GM18520 (cell line): ENCODE data around the gene ZNF814.
A peak's percentile ranks its signal among the peaks of the same experiment; 100 is the strongest.
"Not testable (repeated sequence)": the region's sequence is repeated elsewhere in the genome, so short reads cannot be mapped to it uniquely, and the experiment has no call there.

Source experiments
- ATAC-seq: cut with Tn5 transposase; IDR thresholded peaks from one replicate; pipeline ENCODE4 v1.9.1; 2021; ENCODE audit not compliant: unreplicated experiment

ZNF814 gene

DNA sequence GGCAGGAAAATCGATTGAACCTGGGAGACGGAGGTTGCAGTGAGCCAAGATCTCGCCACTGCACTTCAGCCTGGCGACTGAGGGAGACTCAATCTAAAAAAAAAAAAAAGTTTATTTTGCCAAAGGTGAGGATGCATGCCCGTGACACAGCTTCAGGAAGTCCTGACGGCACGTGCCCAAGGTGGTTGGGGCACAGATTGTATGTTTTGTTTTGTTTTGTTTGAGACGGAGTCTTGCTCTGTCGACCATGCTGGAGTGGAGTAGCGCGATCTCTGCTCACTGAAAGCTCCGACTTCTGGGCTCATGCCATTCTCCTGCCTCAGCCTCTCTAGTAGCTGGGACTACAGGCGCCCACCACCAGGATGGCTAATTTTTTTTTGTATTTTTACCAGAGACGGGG is 70.9 kb downstream of the ZNF814 start:
- ATAC-seq, result no peak

DNA sequence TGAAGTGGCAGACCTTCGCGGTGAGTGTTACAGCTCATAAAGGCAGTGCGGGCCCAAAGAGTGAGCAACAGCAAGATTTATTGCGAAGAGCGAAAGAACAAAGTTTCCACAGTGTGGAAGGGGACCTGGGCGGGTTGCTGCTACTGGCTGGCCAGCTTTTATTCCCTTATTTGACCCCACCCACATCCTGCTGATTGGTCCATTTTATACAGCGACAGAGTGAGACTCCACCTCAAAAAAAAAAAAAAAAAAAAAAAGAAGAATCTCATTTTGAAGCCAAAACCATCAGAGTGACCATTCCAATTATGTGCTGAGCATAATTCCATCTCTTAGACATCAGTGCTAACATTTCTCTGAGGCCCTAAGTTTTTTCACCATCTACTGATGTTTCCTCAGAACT is 72.2 kb downstream of the ZNF814 start:
- no peak for ATAC-seq

DNA sequence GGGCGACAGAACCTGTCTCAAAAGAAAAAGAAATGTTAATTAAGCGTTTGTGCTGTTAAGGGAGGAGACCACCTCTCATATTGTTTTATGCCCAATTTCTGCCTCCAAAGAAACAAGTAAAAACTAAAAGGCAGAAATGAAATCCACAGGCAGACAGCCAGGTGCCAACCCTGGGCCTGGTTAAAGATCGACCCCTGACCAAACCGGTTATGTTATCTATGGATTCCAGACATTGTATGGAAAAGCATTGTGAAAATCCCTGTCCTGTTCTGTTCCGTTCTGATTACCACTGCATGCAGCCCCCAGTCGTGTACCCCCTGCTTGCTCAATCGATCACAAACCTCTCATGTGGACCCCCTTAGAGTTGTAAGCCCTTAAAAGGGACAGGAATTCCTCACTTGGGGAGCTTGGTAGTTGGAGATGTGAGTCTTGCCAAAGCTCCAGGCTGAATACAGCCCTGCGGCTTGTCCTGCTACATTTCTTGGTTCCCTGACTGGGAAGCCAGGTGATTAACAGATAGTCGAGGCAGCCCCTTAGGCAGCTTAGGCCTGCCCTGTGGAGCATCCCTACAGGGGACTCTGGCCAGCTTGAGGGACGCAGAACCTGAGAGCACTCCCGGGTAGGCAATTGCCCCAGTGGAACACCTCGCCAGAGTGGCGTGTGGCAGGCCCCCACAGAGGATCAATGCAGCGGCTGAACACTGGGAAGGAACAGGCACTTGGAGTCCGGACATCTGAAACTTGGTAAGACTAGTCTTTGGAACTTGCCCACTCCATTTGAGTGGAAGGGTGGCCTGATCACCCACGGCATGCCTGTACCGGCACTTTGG is 73.4 kb downstream of the ZNF814 start:
- ATAC-seq, result no peak

DNA sequence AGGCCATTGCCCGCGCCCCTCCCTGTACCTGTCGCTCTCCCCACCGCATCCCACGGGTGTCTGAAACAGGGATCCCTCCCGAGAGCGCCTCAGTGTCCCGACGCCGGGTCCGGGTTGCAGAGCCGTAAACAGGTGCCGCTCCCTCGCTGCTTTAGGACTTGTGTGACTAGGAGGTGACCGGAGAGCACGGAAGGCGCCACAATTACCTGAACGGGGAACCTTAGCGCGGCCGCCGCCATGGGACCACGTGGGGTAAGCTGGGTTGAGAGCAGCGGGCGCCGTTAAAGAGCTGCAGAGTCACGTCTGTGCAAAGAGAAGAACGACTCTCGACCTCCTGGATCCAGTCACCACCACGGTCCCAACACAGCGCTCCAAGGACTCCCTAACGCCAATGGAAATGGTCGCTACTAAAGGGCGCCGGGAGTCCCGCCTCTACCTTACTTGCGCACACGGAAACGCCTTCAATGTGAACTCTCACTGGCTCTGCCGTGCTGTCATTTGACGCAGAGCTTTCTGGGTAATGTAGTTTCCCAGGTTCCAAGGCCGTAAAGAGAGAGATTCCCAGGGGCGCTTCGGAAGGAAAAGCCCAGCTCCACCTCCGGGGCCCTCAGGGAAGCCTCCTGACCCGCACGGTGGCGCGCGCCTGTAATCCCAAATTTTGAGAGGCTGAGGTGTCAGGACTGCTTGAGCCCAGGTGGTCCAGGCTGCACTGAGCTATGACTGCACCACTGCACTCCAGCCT is 74.2 kb downstream of the ZNF814 start, which contains the start of gene ZNF552:
TSS of gene ZNF552 (minus strand) at position 409 of the 742 bp plus-strand sequence. CDS start at position 239, 170 bp downstream.
- ATAC-seq, result peak; percentile 70

DNA sequence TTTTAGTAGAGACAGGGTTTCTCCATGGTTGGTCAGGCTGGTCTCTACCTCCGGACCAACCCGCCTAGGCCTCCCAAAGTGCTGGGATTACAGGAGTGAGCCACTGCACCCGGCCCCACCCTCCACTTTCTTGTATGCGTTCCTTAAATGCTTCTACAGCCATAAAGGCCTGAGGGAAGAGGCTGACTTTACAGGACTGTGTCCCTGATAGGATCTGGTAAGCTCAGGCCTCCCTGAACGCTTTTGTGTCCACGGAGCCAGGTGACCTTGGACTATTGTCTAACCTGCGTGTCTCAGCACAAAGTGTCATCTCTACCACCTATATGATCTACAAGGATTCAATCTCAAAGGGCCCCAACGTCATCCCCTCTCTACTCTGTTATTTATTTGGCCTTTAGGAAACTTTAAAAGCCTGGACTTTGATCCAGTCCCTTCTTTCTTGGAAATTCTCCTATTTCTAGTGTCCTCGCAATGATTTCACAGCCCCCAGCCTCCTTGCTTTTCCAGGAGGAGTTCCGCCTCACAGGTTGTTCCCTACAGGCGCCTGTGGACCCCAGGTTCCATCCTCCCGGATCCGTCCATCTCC is 74.8 kb downstream of the ZNF814 start:
- no peak for ATAC-seq

DNA sequence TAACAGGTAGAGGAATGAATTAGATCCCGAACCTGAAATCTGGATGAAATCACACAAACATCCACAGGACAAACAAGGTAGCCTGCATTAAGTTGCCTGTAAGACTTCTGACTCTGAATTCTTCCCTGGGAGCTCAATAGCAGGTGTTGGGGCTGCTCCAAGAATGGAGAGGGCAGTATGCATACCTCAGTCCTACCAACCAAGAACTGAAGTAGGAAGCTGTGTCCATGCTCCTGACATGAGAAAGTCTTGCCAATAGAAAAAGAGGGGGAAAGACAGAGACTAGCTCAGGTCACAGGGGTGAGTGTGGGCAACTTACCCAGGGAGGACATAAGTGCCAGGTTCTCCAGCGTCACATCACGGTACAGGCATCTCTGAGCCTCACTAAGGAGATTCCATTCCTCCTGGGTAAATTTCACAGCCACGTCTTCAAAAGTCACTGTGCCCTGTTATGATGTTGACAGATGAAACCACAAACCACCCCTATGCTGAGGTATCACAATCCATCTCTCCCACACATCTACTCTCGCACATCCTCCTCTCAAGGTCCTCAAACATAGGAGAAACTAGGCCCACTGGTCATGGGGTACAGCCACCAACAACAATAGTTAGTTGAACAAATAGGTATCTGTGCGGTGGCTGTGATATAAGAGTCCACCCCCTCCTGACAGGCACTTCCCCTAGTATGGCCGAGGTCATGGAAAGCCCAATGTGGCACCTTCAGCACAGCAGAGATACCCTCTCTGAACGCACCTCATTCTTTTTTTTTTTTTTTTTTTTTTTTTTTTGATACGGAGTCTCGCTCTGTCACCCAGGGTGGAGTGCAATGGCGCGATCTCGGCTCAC is 75.6 kb downstream of the ZNF814 start:
- not testable (repeated sequence) for ATAC-seq

DNA sequence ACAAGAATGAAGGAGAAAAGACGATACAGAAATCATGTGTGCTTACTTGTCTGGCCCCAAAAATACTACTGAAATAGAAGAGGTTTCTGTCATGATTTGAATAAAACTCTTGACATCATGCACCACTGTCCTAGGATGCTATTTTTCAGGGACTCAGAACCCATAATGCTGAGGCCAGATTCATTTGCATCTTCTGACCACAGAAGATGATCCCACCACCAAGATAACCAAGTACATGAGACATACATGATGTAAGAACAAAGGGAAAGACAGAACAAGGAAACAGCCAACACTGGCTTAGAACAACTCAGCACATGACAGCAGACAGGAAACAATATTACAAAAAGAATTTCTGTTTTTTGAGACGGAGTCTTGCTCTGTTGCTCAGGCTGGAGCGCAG is 76.6 kb downstream of the ZNF814 start:
- no peak for ATAC-seq

DNA sequence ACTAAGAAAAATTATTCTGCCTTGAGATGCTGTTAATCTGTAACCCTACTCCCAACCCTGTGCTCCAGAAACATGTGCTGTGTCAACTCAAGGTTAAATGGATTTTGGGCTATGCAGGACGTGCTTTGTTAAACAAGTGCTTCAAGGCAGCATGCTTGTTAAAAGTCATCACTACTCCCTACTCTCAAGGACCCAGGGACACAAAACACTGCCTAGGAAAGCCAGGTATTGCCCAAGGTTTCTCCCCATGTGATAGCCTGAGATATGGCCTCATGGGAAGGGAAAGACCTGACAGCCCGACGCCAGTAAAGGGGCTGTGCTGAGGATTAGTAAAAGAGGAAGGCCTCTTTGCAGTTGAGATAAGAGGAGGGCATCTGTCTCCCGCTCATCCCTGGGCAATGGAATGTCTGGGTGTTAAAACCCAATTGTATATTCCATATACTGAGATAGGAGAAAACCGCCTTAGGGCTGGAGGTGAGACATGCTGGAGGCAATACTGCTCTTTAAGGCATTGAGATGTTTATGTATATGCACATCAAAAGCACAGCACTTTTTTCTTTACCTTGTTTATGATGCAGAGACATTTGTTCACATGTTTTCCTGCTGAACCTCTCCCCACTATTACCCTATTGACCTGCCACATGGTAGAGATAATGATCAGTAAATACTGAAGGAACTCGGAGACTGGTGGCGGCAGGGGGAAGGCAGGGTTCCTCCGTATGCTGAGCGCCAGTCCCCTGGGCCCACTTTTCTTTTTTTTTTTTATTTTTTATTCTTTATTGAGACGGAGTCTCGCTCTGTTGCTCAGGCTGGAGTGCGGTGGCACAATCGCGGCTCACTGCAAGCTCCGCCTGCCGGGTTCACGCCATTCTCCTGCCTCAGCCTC is 78.2 kb downstream of the ZNF814 start:
- not testable (repeated sequence) for ATAC-seq

DNA sequence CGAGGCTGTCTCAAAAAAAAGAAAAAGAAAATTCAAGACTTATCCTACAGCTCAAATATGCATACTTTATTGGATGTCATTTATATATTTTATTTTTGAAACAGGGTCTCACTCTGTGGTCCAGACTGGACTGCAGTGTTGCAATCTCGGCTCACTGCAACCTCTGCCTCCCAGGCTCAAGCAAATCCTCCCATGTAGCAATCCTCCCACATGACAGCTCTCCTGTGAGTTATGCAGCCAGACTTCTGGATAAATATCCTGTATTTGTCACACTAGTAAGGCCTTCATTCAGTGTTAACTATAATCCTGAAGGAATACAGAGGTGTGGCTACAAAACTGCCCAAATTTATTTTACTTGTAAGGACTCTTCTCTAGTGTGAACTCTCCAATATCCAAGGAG is 81.3 kb downstream of the ZNF814 start:
- no peak for ATAC-seq

DNA sequence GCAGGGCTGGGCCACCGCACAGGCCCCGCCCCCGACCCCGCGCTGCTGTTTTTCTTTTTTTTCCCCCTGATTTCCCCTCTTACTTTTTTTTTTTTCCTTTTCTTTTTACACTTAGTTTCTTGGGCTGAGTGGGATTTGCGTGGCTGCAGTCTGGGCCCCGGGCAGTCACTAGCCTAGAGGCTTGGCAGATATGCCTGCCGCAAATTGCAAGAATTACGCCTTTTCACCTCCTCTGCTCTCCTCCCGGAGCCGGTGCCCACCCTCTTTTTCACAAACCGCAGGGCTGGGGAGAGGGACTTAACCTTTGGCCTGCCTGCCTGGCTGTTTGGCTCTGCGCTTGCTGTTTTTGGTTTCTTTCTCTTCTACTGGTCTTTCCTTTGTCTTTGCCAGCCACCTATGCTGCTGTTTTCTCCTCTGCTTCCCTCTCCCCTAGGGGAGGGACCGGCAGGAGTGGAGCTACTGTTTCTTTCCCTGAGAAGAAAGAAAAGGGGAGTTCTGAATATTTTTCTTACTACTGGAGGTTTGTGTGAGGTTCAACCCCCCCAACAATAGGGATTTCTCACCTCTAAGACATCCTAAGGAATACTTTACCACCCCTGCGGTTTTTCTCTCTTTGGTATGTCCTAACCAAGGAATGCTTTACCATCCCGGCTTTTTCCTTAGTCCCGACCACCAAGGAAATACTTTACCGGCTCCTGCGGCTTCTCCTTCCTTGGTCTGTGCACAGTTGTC is 85.1 kb downstream of the ZNF814 start:
- no peak for ATAC-seq

DNA sequence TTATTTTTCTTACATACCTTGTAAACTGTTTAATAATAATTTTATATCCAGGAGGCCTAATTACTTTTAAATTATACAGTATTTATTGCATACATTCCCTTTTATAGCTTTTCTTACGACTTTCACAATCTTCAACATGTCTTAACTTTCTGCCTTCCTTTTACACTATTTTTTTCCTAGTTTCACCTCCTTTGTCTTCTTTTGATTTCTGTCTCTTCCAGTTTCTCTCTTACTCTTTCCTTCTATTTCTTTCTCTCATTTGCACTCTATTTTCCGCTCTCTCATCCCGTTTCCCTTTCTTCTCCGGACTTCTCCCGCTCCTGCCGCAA is 85.6 kb downstream of the ZNF814 start:
- no peak for ATAC-seq

DNA sequence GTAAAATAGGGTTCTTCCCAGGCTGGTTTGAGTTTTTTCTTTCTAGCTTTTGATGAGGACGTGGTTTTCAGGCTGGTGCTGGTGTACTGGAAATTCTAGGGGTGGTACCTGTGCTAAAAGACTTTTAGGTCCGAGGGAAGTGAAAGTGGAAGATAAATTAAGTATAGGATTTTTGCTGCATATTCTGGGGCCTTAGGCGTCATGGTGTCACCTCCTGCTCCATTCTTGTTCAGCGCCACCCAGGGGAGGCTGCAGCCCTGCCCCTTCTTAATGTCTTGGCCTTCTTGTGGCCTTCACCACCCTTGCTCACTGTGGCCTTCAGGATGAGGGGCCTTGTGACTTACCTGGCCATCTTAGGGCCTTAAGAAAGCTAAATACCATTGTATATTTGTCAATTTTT is 86.6 kb downstream of the ZNF814 start:
- no peak for ATAC-seq

DNA sequence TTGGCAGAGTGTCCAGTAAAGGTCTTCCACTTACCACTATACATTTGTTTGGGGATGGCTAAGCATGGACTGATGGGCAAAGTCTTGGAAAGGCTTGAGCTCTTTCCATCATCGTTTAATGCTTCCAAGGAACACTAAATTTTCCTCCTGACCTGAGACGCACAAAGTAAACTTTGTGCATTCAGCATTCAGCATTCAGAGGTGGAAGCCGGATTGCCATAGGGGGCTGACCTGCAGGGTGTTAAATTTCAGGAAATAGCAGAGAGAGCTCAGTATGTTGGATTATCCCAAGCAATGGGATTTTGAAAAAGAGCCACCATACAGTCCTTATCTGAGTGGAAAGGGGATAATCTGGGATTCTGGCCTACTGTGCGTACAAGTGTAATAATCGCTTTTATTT is 88.1 kb downstream of the ZNF814 start:
- no peak for ATAC-seq
